ENCODE results near the gene RAD9A.

Gene RAD9A

GRCh38 chr11:67441098-67441563, 49.3 kb downstream of the RAD9A start:
- DNase-seq (ENCODE audit: low spot score), result no peak

GRCh38 chr11:67441731-67442351, 50.1 kb downstream of the RAD9A start:
- no peak for DNase-seq (ENCODE audit: low spot score)

- no peak for DNase-seq (ENCODE audit: low spot score)
These were observed 51.0 kb downstream of the RAD9A start for GRCh38 chr11:67442504-67443404.

- DNase-seq (ENCODE audit: low spot score), result no peak
These were observed 53.7 kb downstream of the RAD9A start for GRCh38 chr11:67445515-67445914.

Measured in activated CD4-positive, alpha-beta T cell treated with anti-CD3 and anti-CD28 coated beads, Interleukin-2, Interleukin-4, amounts not matched to agents 100 ng/mL and 50 ng/mL, durations not matched to agents 16 hours and 8 hours (primary cell).